Gastrocnemius medialis (tissue), 4 donors: ENCODE data around the gene FARP1. TPM values are rescaled to one million over a fixed set of nuclear protein-coding genes. Genes with fewer than 3 reads are reported as not detected.
A peak's percentile ranks its signal among the peaks of the same experiment; 100 is the strongest.

Experiments used
- ATAC-seq, 2 donors: fragments of 150-250 bp; one replicate each; pipeline ENCODE4 v1.9.1; 2016
- DNase-seq, 2 donors: peaks; one replicate each; pipeline ENCODE4 v3.0.0-alpha.2; 2019
- H3K27ac ChIP-seq, 4 donors: fragments of 200-600 bp; sonication (generic); 1 replicate in 1 of 4; 2 replicates in 3 of 4; pipeline ENCODE4 v1.5.1; 2016 to 2018; ENCODE audit warnings: mild to moderate bottlenecking in 2 of 4, moderate library complexity in 1 of 4
- H3K27me3 ChIP-seq, 3 donors: fragments of 200-600 bp; sonication (generic) in 2 of 3; 1 replicate in 1 of 3; 2 replicates in 2 of 3; pipeline versions ENCODE4 v1.5.1 to v1.6.0; 2016 to 2019; ENCODE audit warnings: mild to moderate bottlenecking in 1 of 3, moderate library complexity in 1 of 3
- H3K36me3 ChIP-seq, 2 donors: fragments of 200-600 bp; sonication (generic) in 1 of 2; one replicate each; pipeline ENCODE4 v1.5.1; 2017 to 2018
- H3K4me1 ChIP-seq, 2 donors: fragments of 200-600 bp; sonication (generic) in 1 of 2; one replicate each; pipeline ENCODE4 v1.5.1; 2016 to 2017; ENCODE audit warnings: mild to moderate bottlenecking in 2 of 2
- H3K4me3 ChIP-seq, 4 donors: fragments of 200-600 bp; sonication (generic) in 3 of 4; 1 replicate in 1 of 4; 2 replicates in 3 of 4; pipeline ENCODE4 v1.5.1; 2016 to 2019; ENCODE audit warnings: mild to moderate bottlenecking in 2 of 4
- H3K9me3 ChIP-seq, 3 donors: fragments of 200-600 bp; sonication (generic) in 2 of 3; 1 replicate in 1 of 3; 2 replicates in 2 of 3; pipeline ENCODE4 v1.5.1; 2016 to 2019
- POLR2A ChIP-seq, 2 donors: fragments of 450-650 bp; IDR thresholded peaks; one replicate each; pipeline ENCODE4 v1.6.1; 2017; ENCODE audit warnings: antibody characterized with exemption in 2 of 2, mild to moderate bottlenecking in 2 of 2, moderate library complexity in 2 of 2
- in situ Hi-C, 4 donors: fragments of 200-750 bp; cut with MboI; loops; one replicate each; pipeline versions ENCODE4 v1.15.0 to v1.8.0; 2017; ENCODE audit warnings: low sequenced_read_pairs in 4 of 4
- intact Hi-C: fragments of 100-400 bp; cut with DNase I; formaldehyde crosslinking; loops from one replicate; pipeline ENCODE4 v1.15.1; 2023; ENCODE audit warnings: low total_unique reads
- total RNA-seq, 4 donors: library from RNA; depleted of rRNA; stranded (reverse); fragments of >200 nt; gene quantifications; one replicate each; pipeline versions ENCODE4 v1.1.0 to v1.2.3, GENCODE V29; 2016
- TF ChIP-seq, protein P1 (sequence below), 5 experiments: fragments of 450-650 bp in 3 of 5; fragments of 200-600 bp in 2 of 5; sonication (generic) in 2 of 5; IDR thresholded peaks in 4 of 5; conservative IDR thresholded peaks in 1 of 5; 1 replicate in 4 of 5; 2 replicates in 1 of 5; pipeline ENCODE4 v1.5.1; 2016 to 2019; ENCODE audit warnings: antibody characterized with exemption in 5 of 5, mild to moderate bottlenecking in 3 of 5, moderate library complexity in 3 of 5

Gene FARP1
- total RNA-seq, 4 donors from 2014 or later = 3.5 to 9.8 (median 4.9) TPM

DNA sequence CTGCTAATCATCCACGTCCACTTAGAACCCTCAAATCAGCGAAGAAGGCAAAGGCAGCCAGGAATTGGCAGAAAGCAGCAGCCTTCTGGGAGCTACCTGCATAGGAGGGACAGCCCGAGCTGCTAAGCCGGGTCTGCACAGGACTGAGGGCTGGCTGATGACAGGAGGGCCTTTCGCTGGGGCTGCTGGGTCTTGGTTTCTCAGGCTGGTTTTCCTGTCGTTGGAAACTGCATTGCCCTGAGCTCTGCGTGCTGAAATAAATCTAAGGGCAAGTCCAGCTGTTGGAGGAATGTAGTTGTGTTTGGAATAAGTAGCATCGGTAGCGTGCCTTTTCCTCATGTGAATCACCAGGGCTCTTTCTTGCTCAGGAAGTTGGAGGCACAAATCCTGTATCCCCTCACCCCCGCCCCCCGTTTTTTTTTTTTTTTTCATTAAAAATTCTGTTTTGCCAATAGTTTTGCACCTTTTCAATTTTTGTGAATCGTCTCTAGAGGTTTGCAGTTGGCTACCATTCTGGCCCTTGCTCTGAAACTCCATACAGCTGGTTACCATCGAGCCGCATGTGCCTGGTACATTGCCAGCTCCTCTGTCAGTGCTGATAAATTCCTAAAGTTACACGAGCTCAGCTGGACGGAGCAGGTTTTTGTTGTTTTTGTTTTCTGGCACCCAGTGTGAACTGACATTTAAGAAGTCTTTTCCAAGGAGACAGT, 228.1 kb downstream of the FARP1 start:
- Histone ChIP-seq H3K27ac (no peak overlapping the region), H3K27me3 (no peaks in the 10 kb centered on the region), H3K4me3 (no peak overlapping the region), H3K9me3 (no peaks in the 10 kb centered on the region), H3K4me1 (peaks cover 15 to 19% of the 10 kb centered on the region in 2 donors), H3K36me3 (no peaks in the 10 kb centered on the region)
- intact Hi-C loops = loop anchor here (2.0 to 10.0 kb wide), 3 partner anchors 111 to 514 kb away; partner anchors contain the start of gene STK24
- ATAC-seq (no peak), DNase-seq (no peak)
- TF ChIP-seq, protein P1, sequence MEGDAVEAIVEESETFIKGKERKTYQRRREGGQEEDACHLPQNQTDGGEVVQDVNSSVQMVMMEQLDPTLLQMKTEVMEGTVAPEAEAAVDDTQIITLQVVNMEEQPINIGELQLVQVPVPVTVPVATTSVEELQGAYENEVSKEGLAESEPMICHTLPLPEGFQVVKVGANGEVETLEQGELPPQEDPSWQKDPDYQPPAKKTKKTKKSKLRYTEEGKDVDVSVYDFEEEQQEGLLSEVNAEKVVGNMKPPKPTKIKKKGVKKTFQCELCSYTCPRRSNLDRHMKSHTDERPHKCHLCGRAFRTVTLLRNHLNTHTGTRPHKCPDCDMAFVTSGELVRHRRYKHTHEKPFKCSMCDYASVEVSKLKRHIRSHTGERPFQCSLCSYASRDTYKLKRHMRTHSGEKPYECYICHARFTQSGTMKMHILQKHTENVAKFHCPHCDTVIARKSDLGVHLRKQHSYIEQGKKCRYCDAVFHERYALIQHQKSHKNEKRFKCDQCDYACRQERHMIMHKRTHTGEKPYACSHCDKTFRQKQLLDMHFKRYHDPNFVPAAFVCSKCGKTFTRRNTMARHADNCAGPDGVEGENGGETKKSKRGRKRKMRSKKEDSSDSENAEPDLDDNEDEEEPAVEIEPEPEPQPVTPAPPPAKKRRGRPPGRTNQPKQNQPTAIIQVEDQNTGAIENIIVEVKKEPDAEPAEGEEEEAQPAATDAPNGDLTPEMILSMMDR (IDR thresholded peaks at IDR 0.05 in 4 of 5, conservative IDR thresholded peaks at IDR 0.05 in 1 of 5) = no peak
- TF ChIP-seq POLR2A (IDR thresholded peaks at IDR 0.05) = no peak
- in situ Hi-C loops = no loop called here

DNA sequence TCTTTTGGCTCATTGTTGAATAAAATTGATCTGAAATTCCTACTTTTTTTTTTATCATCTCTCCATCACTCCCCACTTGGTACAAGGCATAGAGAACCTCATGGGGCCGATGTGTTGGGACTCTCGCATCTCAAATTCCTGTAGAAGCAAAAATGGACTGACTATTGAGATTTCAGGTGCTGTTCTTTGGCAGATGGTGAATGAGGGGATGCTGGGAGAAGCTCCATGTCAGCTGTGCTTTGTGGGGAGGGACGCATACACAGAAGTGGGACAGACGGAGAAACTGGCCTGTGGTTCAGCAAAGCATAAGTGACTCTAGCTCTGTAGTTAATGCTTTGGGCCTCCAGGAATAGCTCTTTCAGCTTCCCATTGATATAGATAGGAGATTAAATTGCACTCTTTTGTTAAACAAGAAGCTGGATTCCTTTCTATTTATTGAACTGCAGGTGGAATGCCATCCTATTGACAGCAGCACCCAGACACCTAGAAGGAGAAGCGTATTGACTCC, 228.7 kb downstream of the FARP1 start:
- Histone ChIP-seq H3K27ac (no peak overlapping the region), H3K27me3 (no peaks in the 10 kb centered on the region), H3K9me3 (no peaks in the 10 kb centered on the region), H3K4me3 (no peak overlapping the region), H3K4me1 (peaks cover 15 to 19% of the 10 kb centered on the region in 2 donors), H3K36me3 (no peaks in the 10 kb centered on the region)
- in situ Hi-C loops (no loop called here), intact Hi-C loops (loop anchor here (2.0 to 10.0 kb wide), 3 partner anchors 111 to 513 kb away; partner anchors contain the start of gene STK24)
- no peak for TF ChIP-seq POLR2A (IDR thresholded peaks at IDR 0.05)
- TF ChIP-seq, protein P1 (IDR thresholded peaks at IDR 0.05 in 4 of 5, conservative IDR thresholded peaks at IDR 0.05 in 1 of 5) = no peak
- DNase-seq = no peak
- ATAC-seq = no peak

DNA sequence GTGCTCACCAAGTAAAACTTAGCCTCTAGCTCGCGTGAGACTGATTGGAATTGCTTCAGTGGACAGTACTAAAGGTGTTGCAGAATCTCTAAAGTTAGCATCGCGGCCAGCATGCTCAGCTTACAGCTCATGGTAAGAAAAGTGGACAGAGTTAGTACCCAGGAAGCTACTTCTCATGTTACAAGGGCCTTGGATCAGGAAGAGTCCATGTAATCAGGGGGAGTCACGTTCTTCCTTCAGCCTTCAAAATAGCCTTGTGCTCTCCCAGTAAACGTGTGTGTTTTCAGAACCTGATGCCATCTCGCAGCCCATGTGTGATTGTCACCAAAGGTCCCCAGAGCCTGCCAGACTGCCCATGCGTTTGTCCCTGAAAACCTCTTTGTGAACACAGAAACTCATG, 230.0 kb downstream of the FARP1 start:
- in situ Hi-C loops = no loop called here

DNA sequence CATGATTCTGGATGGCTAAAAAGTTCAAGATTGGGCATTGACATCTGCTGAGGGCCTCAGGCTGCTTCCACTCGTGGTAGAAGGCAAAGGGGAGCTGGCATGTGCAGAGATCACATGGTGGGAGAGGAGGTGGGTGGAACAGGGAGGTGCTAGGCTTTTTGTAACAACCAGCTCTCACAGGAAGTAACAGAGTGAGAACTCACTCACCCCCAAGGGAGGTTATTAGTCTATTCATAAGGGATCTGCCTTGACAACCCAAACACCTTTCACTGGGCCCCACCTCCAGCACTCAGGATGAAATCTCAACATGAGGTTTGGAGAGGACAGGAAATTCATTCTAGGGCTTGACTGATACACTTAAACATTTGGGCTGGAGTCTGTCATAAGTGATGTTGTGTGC, 231.9 kb downstream of the FARP1 start:
- no peak for DNase-seq
- no peaks in the 10 kb centered on the region for H3K27me3 ChIP-seq
- H3K4me1 ChIP-seq = peaks cover 15 to 19% of the 10 kb centered on the region in 2 donors
- no peak overlapping the region for H3K27ac ChIP-seq
- TF ChIP-seq, protein P1 (IDR thresholded peaks at IDR 0.05 in 4 of 5, conservative IDR thresholded peaks at IDR 0.05 in 1 of 5) = no peak
- no peak for TF ChIP-seq POLR2A (IDR thresholded peaks at IDR 0.05)
- no peaks in the 10 kb centered on the region for H3K36me3 ChIP-seq
- intact Hi-C loops = loop anchor here (5.0 to 10.0 kb wide), 2 partner anchors 108 to 510 kb away; no protein-coding TSS in a partner anchor
- in situ Hi-C loops = no loop called here
- no peak overlapping the region for H3K4me3 ChIP-seq
- ATAC-seq = no peak
- H3K9me3 ChIP-seq = no peaks in the 10 kb centered on the region

More for the DNA sequence above, 230.0 kb downstream of the FARP1 start:
- TF ChIP-seq, protein P1 (IDR thresholded peaks at IDR 0.05 in 4 of 5, conservative IDR thresholded peaks at IDR 0.05 in 1 of 5) = no peak
- peak in 1 of 2 donors; percentile 34 for TF ChIP-seq POLR2A (IDR thresholded peaks at IDR 0.05)
- Histone ChIP-seq H3K9me3 (no peaks in the 10 kb centered on the region), H3K4me1 (peaks cover 15 to 19% of the 10 kb centered on the region in 2 donors), H3K4me3 (peak overlapping the region in 1 of 4 donors; percentile 21), H3K36me3 (no peaks in the 10 kb centered on the region), H3K27me3 (no peaks in the 10 kb centered on the region), H3K27ac (peak overlapping the region; percentile 45 to 79 (median 78))
- peak; percentile 98 to 99 for ATAC-seq
- DNase-seq = peak; percentile 67 to 70
- intact Hi-C loops = loop anchor here (5.0 to 10.0 kb wide), 2 partner anchors 109 to 512 kb away; no protein-coding TSS in a partner anchor
